Measurements from ENCODE around the gene MUC4.

DNA sequence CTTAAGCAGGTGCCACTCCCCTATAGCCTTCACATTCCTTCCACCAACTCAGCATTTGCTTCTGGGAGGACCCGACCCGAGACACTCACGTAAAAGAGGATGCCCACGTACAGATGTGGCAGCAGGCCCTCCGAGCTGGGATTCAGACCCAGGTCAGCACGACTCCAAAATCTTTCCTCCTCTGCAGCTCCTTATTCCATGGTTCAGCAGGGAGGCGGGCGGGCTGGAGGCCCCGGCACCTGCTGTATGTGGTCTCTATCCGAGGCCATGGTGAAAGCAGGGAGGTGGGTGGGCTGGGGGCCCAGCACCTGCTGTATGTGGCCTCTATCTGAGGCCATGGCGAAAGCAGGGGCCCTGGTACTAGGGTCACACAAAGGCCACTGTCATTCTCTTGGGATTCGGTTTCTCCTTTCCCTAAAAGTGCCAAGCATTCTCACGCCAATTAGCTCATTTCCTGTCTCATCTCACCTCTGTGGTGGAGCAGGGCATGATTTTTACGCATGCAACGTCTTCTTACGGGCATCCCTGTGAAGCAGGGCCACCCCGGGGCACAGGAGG lies 5.9 kb upstream of the MUC4 start:
- TF ChIP-seq TAF1 (IDR thresholded peaks at IDR 0.05; ENCODE audit: borderline replicate concordance, low read depth, low read length), result no peak
- TF ChIP-seq, protein P1, sequence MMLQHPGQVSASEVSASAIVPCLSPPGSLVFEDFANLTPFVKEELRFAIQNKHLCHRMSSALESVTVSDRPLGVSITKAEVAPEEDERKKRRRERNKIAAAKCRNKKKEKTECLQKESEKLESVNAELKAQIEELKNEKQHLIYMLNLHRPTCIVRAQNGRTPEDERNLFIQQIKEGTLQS (IDR thresholded peaks at IDR 0.05; ENCODE audit: borderline replicate concordance, extremely low read depth, low read depth, low read length), result no peak
- TF ChIP-seq MXI1 (IDR thresholded peaks at IDR 0.05; ENCODE audit: low read depth, low read length), result no peak
- TF ChIP-seq, protein P2, sequence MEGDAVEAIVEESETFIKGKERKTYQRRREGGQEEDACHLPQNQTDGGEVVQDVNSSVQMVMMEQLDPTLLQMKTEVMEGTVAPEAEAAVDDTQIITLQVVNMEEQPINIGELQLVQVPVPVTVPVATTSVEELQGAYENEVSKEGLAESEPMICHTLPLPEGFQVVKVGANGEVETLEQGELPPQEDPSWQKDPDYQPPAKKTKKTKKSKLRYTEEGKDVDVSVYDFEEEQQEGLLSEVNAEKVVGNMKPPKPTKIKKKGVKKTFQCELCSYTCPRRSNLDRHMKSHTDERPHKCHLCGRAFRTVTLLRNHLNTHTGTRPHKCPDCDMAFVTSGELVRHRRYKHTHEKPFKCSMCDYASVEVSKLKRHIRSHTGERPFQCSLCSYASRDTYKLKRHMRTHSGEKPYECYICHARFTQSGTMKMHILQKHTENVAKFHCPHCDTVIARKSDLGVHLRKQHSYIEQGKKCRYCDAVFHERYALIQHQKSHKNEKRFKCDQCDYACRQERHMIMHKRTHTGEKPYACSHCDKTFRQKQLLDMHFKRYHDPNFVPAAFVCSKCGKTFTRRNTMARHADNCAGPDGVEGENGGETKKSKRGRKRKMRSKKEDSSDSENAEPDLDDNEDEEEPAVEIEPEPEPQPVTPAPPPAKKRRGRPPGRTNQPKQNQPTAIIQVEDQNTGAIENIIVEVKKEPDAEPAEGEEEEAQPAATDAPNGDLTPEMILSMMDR (IDR thresholded peaks at IDR 0.05 in 2 of 3, conservative IDR thresholded peaks at IDR 0.05 in 1 of 3; ENCODE audit: control insufficient read depth in 2 of 3, extremely low read depth in 1 of 3, insufficient read depth in 1 of 3, low read depth in 3 of 3, low read length in 3 of 3), result no peak
- no peak for TF ChIP-seq EZH2 (IDR thresholded peaks at IDR 0.05; ENCODE audit: borderline replicate concordance, control insufficient read depth, low read depth, low read length)
- TF ChIP-seq MYC (IDR thresholded peaks at IDR 0.05; ENCODE audit: insufficient read depth, insufficient read length, insufficient replicate concordance, low read length, severe bottlenecking), result no peak
- no peak for TF ChIP-seq POLR2A (IDR thresholded peaks at IDR 0.05; ENCODE audit: low read depth, low read length)
- no peak for TF ChIP-seq EGR1 (IDR thresholded peaks at IDR 0.05; ENCODE audit: borderline replicate concordance in 1 of 2, low read depth in 2 of 2, low read length in 2 of 2)
- no peak for TF ChIP-seq RBBP5 (conservative IDR thresholded peaks at IDR 0.05)

All from GM12878 (cell line).